Muscle layer of colon (tissue), 2 donors: ENCODE results near the gene RIN3.

Source experiments
- H3K27ac ChIP-seq: one replicate; pipeline ENCODE4 v1.7.0; 2013; ENCODE audit warnings: low read depth, mild to moderate bottlenecking, low read length, moderate library complexity
- H3K27me3 ChIP-seq, 2 donors: one replicate each; pipeline ENCODE4 v1.7.0; 2013; ENCODE audit warnings: low read length in 2 of 2, mild to moderate bottlenecking in 2 of 2; ENCODE audit not compliant: insufficient read depth in 2 of 2, control insufficient read depth in 1 of 2
- H3K36me3 ChIP-seq: one replicate; pipeline ENCODE4 v1.7.0; 2013; ENCODE audit warnings: mild to moderate bottlenecking, low read length; ENCODE audit not compliant: insufficient read depth
- H3K4me1 ChIP-seq: one replicate; pipeline ENCODE4 v1.7.0; 2013; ENCODE audit warnings: mild to moderate bottlenecking, low read length; ENCODE audit not compliant: insufficient read depth
- H3K4me3 ChIP-seq, 2 donors: one replicate each; pipeline ENCODE4 v1.7.0; 2013; ENCODE audit warnings: low read length in 2 of 2, low read depth in 1 of 2, mild to moderate bottlenecking in 1 of 2, moderate library complexity in 1 of 2
- H3K9ac ChIP-seq: one replicate; pipeline ENCODE4 v1.7.0; 2013; ENCODE audit warnings: low read length
- H3K9me3 ChIP-seq: one replicate; pipeline ENCODE4 v1.7.0; 2013; ENCODE audit warnings: mild to moderate bottlenecking, low read length
- donor health status: abdominal sarcoma.
- donor health status: Adenocarcinoma of cecum.

Gene RIN3

GRCh38 chr14:92734618-92735017, 221.0 kb downstream of the RIN3 start:
- Histone ChIP-seq H3K9ac (no peak overlapping the region), H3K4me3 (no peak overlapping the region), H3K27ac (no peak overlapping the region), H3K36me3 (peaks cover 32% of the 10 kb centered on the region), H3K9me3 (no peaks in the 10 kb centered on the region), H3K27me3 (no peaks in the 10 kb centered on the region), H3K4me1 (peaks cover 8% of the 10 kb centered on the region)

GRCh38 chr14:92735344-92735743, 221.8 kb downstream of the RIN3 start:
- no peaks in the 10 kb centered on the region for H3K27me3 ChIP-seq
- H3K27ac ChIP-seq = no peak overlapping the region
- peaks cover 25% of the 10 kb centered on the region for H3K36me3 ChIP-seq
- H3K9me3 ChIP-seq = no peaks in the 10 kb centered on the region
- no peak overlapping the region for H3K9ac ChIP-seq
- H3K4me1 ChIP-seq = peaks cover 8% of the 10 kb centered on the region
- H3K4me3 ChIP-seq = no peak overlapping the region

- peaks cover 13% of the 10 kb centered on the region for H3K36me3 ChIP-seq
- no peak overlapping the region for H3K4me3 ChIP-seq
- H3K27ac ChIP-seq = no peak overlapping the region
- no peaks in the 10 kb centered on the region for H3K27me3 ChIP-seq
- H3K4me1 ChIP-seq = peaks cover 8% of the 10 kb centered on the region
- H3K9ac ChIP-seq = no peak overlapping the region
- no peaks in the 10 kb centered on the region for H3K9me3 ChIP-seq
Measured at GRCh38 chr14:92737206-92737605, 223.6 kb downstream of the RIN3 start.

- H3K36me3 ChIP-seq = peaks cover 11% of the 10 kb centered on the region
- no peaks in the 10 kb centered on the region for H3K27me3 ChIP-seq
- no peaks in the 10 kb centered on the region for H3K9me3 ChIP-seq
- H3K27ac ChIP-seq = no peak overlapping the region
- no peak overlapping the region for H3K9ac ChIP-seq
- no peak overlapping the region for H3K4me3 ChIP-seq
- peaks cover 8% of the 10 kb centered on the region for H3K4me1 ChIP-seq
Measured at GRCh38 chr14:92737619-92738188, 224.1 kb downstream of the RIN3 start.
